Activated T-cell treated with anti-CD3 and anti-CD28 coated beads for 1 hour (primary cell): ENCODE results near the gene MECP2.
"Not testable (repeated sequence)": the region's sequence is repeated elsewhere in the genome, so short reads cannot be mapped to it uniquely, and the experiment has no call there.

Source experiments
- DNase-seq: peaks from one replicate; pipeline ENCODE4 v3.0.0-alpha.2; 2020; ENCODE audit warnings: low read depth

MECP2 gene

DNA sequence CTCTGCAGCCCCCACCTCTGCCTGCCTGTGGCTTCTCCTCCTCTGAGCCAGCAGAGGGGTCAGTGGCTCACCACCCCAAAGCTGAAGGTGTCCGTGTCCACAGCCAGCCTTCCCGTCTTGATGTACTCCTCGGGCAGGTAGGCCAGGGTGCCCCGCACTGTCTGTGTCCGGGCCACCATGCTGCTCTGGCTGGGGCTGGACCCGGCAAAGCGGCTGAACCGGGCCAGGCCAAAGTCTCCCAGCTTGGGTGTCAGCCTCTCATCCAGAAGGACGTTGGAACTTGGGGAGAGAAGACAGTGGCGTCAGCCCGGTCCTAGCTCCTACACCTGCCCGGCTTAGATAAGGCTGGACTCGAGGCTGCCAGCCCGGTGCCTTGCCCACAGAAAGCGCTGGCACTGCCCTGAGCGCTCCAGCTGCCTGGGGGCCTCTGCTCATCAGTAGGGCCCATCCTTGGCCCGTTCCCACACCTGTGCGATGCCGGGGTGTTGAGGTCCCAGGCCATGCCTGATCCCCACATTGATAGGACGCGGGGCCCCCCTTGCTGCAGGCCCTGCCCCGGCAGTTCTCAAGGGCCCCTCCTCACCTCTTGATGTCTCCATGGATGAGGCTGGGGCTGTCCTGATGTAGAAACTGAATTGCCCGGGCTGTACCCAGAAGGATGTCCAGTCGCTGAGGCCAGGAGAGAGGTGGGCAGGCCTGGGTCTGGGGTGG is 81.0 kb downstream of the MECP2 start:
- DNase-seq: no peak

DNA sequence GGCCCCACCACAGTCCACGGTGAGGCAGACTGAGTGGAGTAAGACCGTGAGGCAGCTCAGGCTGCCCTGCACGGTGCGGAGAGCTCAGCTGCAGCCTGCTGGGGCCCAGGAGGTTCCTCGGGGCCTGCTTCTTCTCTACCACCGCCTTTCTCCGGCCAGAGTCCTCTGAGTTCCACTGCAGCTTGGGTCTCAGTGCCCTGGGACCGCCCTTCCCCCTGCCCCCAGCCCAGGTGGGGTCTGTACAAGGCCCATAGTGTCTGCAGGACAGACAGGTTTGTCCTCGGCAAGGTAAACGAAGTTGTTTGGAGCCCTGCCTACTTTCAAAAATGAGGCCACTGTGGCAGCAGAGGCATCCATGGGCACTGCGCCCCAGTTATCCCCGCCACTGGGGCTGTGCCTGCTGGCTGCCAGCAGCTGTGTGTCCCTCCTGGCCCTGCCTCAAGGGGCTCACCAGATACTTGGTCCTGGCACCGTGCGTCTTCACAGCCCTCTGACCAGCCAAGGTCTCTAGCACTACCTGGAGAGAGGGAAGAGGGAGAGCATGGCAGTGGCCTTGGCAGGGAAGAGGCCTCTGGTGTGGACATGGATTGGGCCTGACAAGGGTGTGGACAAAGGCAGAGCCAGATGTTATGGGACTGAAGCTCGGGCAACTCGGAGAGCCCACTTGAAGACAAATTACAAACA is 81.8 kb downstream of the MECP2 start:
- no peak for DNase-seq

DNA sequence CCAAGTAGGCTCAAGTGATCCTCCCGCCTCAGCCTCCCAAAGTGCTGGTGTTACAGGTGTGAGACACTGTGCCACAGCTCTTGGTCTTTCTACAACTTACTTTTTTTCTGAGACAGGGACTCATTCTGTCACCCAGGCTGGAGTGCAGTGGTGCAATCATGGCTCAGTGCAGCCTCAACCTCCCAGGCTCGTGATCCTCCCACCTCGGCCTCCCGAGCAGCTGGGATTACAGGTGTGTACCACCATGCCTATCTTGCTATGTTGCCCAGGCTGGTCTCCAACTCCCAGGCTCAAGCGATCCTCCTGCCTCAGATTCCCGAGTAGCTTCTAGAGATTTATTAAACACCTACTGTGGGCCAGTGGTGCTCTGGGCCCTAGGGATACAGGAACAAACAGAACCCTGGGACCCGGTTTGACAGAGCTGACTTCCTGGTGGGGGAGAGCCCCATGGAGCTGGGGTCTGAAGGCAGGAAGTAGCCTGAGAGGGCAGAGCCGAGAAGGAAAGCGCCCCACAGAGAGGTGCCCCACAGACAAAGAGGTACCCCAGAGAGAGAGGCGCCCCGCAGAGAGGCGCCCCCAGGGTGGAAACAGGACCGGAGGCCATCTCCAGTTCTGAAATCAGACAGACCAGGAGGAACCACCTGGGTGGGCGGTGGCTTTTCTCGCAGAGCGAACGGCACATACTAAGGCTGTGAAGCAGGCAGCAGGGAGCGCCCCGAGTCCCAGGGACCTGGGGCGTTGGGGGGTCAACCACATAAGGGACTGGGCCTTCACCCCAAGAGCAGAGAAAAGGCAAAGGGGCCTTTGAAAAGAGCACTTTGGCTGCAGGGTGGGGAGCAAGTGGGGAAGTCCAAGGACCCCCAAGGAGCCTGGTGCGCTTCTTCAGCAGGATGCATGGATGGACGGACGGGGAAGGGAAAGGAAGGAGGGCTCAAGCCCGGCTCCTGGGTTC is 82.8 kb downstream of the MECP2 start:
- no peak for DNase-seq

DNA sequence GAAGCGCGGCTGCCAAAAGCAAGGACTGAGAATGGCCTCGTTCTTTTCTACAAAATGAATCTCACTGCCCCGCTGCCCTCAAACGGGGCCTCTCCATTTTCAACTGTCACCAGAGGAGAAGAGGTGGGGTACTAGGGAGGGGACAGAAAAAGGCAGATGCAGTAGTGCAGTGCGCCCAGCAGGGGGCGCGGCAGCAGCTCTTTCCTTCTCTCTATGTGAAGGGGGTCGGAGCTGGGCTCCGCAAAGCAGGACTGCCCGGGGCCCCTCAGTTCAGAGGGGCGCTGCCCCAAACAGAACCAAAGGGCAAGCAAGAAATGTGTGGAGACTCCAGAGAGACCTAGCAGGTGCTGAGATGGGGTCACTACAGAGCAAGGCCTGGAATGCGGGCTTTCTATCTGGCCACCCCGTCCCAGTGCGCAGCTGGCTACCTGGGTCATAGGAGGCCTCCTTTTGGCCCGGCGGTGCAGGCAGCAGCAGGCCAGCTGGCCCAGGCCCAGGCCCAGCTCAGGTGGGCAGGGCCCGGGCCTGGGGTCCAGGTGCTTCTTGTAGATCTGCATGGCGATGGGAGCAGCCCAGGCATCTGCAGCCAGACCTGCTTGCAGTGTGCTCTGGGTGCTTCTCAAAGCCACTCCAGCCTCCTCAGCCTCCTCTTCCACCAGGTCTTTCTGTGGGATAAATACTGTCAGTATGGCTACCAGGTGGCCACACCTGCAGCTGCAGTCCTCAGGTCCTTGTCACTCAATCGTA is 83.7 kb downstream of the MECP2 start:
- peak; percentile 27 for DNase-seq

DNA sequence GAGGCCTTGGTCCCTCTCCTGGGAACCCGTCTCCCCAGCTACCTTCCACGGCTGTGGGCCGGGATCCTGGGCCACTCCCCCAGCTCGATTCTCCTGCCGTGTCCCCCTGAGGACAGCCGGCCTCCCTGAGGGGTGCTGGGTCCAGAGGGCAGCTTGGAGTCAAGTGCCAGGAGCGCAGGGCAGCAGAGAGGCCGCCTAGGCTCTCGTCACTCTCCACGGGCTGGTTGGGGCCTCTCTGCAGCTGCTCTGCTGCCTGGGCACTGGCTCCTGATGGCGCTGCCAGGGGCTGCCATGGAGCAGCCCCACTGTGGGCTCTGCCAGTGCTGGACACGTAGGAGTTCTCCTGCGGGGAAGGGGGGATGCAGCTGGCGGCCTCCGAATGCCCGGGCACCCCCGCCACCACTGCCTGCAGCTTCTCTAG is 84.5 kb downstream of the MECP2 start:
- DNase-seq: no peak

DNA sequence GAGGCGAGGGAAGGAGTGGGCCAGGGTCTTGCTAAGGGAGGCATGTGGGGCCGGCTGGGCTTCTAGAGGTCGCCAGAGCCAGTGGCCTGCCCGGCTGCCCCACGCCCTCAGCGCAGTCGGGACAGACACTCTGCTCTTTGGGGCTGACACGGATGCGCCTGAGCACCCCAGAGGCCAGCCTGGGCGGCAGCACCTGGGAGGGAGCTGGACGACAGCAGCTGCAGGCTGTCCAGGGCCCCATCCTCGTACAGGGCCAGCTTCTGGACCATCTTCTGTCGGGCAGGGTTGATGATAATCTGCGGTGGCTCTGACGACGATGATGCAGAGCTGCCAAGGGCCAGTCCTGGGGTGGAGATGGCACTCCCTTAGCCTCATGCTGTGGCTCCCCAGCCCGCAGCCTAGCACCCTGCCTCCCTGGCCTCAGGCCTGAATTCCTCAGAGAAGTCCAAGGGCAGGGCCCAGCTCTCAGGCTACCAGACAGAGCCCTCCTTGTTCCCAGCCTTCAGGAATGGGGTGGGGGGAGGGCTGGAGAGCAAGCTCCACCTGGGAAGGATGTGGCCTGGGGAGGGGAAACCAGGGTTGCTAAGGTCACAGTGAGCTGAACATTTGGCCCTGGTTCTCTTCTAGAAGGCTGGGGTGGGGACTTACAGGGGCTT is 85.1 kb downstream of the MECP2 start:
- no peak for DNase-seq

DNA sequence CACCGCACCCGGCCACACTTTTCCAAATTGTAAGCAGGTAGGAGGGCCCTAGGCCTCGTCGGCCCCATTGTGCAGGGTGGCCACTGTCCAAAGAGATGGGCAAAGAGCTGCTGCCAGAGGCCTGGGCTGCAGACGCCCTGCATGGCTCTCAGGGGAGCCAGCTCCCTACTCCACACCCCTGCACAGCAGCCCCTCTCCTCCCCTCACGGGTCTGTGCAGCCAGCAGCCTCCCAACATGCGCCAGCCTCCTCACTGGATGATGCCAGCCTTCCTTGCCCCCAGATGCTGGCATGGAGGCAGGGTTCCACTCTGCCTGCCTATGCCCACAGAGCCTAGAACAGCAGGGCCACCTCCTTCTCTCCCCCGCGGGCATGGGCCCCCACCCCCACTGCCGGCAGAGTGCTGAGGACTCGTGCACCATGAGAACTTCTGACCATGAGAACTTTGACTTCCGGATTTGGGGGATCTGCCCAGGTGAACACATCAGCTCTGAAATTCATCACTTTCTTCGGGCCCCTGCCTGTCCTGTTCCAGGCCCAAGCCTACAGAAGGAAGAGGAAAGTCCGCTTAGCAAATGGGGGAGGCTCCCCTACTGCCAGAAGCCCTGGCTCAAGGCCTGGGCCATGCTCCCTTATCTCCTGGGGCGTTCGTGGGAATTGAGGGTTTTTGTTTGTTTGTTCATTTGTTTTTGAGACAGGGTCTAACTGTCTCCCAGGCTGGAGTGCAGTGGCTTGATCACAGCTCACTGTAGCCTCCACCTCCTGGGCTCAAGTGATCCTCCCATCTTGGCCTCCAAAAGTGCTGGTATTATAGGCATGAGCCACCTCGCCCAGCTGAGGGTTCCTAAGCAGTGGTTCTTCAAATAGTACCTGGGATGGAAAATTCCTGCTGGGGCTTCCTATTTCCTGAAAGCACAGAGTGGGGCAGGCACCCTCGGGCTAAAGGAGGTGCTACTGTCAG is 85.9 kb downstream of the MECP2 start:
- no peak for DNase-seq

DNA sequence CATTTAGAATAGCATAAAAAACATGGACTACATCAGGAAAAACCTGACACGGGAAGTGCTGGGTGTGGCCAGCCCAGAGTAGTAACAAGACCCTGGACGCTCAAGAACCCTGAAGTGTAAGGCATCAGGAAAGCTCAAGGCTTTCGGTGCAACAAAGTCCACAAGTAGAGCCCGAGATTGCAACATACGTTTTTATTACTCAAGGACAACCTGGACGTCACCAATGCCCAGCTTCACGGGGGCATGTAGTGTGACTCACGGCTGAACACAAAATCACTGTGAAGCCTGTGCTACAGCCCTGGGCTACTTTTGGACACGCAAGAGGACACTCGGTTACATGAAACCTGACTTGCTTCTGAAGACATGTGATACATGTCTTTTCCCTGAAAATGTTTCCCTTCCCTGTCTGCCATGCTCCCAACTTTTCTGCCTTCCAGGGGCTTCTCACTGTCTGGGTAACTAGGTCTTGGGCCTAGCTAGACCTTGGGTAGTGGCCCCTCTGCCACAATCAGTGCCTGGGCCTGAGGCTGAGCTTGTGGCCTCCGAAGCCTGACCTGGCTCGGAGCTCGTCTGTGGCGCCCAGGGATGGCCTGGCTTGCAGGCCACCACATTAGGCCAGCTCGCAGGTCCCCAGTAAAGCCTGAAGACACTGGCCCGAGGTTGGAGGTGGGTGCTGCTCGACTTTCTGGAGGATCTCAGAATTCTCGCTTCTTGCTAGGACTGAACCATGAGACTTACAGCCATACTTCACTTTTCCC is 87.0 kb downstream of the MECP2 start:
- no peak for DNase-seq

- no peak for DNase-seq
Measured at GRCh38 chrX:154008521-154008920, 89.0 kb downstream of the MECP2 start.

DNA sequence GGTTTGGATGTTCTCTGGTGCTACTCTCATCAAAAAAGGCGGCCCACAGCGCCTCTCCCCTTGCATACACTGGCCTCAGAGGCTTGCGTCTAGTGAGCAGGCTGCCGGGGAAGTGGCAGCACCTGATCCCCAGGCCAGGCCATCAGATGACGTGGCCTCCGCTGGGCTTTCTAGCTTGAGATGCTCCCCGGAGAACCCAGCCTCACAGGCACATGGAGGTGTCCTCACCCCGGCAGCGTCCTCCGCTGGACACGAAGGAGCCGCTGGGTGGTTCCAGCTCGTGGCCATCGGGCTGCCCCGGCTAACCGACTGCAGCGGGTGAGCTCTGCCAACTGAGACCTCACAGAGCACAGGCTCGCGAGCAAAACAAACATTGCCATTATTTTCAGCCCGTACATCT is 90.6 kb downstream of the MECP2 start:
- no peak for DNase-seq

GRCh38 chrX:154004315-154004714 is 93.2 kb downstream of the MECP2 start:
- DNase-seq: no peak

- no peak for DNase-seq
Measured at GRCh38 chrX:154002215-154002719, 95.2 kb downstream of the MECP2 start.

GRCh38 chrX:154000051-154000450 is 97.5 kb downstream of the MECP2 start:
- no peak for DNase-seq

GRCh38 chrX:153999359-154000037 is 98.0 kb downstream of the MECP2 start:
- no peak for DNase-seq

DNA sequence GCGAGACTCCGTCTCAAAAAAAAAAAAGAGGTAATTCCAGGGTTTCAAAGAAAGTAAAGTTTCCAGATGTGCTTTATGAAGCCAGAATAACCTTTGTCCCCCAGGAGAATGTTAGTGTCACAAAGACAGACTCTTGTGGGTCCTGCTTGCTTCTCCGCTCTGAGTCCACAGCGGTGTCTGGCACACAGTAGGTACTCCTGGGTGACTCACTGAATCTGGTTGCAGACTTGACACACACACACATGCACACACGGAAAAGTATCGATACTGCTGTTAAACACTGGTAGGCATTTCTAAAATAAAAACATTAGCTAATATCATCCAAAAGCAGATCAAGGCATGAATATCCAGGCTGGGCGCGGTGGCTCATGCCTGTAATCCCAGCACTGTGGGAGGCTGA is 102.0 kb downstream of the MECP2 start:
- DNase-seq: no peak

DNA sequence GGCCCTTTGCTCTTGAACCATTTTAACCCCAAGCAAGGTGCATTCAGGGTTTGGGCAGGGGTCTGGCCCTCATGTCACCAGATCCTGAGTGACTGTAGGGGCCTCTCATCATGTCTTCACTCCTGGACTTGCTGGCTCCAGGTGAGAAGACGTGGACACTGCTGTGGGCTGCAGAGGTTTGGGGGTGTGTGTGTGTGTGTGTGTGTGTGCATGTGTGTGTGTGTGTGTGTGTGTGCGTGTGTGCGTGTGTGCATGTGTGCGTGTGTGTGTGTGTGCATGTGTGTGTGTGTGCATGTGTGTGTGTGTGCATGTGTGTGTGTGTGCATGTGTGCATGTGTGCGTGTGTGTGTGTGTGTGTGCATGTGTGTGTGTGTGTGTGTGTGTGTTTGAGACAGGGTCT is 103.1 kb downstream of the MECP2 start:
- DNase-seq: not testable (repeated sequence)

GRCh38 chrX:153993978-153994377 is 103.5 kb downstream of the MECP2 start:
- DNase-seq: no peak

GRCh38 chrX:153993079-153993478 is 104.4 kb downstream of the MECP2 start:
- no peak for DNase-seq

DNA sequence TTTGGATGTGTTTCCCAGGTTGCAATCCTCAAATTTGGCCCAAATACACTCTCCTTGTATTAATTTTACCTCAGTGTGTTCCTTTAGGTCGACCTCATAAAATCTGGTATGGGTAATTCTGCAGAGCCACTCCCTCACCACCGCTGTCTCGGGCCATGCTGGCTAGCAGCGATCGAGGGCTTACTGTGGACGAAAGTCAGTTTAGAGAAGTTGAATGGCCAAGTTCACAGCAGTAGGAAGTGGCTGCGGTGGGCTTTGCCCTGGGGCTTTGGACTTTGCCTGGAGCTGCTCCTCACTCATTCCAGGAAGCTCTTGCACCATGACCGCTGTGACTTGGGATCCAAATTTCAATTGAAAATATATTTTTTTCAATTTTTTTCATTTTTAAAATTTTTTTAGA is 105.3 kb downstream of the MECP2 start:
- DNase-seq: no peak
